Activated CD4-positive, CD25-positive, alpha-beta regulatory T cell (primary cell): Measurements from ENCODE around the gene PUDP.
"Not testable (repeated sequence)": the region's sequence is repeated elsewhere in the genome, so short reads cannot be mapped to it uniquely, and the experiment has no call there.

Experiments used
- DNase-seq, 4 experiments: peaks; one replicate each; lab custom pipeline; 2025; lab: John Stamatoyannopoulos, UW

Gene PUDP

GRCh38 chrX:7109049-7109531, 38.9 kb downstream of the PUDP start:
- no peak for DNase-seq

GRCh38 chrX:7108030-7108429, 39.9 kb downstream of the PUDP start:
- no peak for DNase-seq

- DNase-seq = no peak
Observed at GRCh38 chrX:7106649-7107048, 41.3 kb downstream of the PUDP start.

GRCh38 chrX:7102119-7102518, 45.8 kb downstream of the PUDP start:
- no peak for DNase-seq

GRCh38 chrX:7100022-7100421, 47.9 kb downstream of the PUDP start:
- no peak for DNase-seq

GRCh38 chrX:7095657-7096056, 52.3 kb downstream of the PUDP start:
- DNase-seq = not testable (repeated sequence)

GRCh38 chrX:7093305-7093704, 54.6 kb downstream of the PUDP start:
- no peak for DNase-seq

- no peak for DNase-seq
Observed at GRCh38 chrX:7092543-7092942, 55.4 kb downstream of the PUDP start.

GRCh38 chrX:7091923-7092322, 56.0 kb downstream of the PUDP start:
- no peak for DNase-seq

- DNase-seq = no peak
Observed at GRCh38 chrX:7090641-7091040, 57.3 kb downstream of the PUDP start.

GRCh38 chrX:7088968-7089615, 58.9 kb downstream of the PUDP start:
- no peak for DNase-seq

- no peak for DNase-seq
Observed at GRCh38 chrX:7086384-7086783, 61.6 kb downstream of the PUDP start.

- no peak for DNase-seq
Observed at GRCh38 chrX:7085879-7086278, 62.1 kb downstream of the PUDP start.

GRCh38 chrX:7084841-7085240, 63.1 kb downstream of the PUDP start:
- DNase-seq = no peak

- DNase-seq = no peak
Observed at GRCh38 chrX:7083468-7084396, 64.2 kb downstream of the PUDP start.

- DNase-seq = no peak
Observed at GRCh38 chrX:7083021-7083420, 64.9 kb downstream of the PUDP start.

GRCh38 chrX:7082556-7082955, 65.4 kb downstream of the PUDP start:
- no peak for DNase-seq

GRCh38 chrX:7077241-7078230, 70.4 kb downstream of the PUDP start:
- DNase-seq = no peak

- no peak for DNase-seq
Observed at GRCh38 chrX:7076245-7076661, 71.7 kb downstream of the PUDP start.

GRCh38 chrX:7074908-7075204, 73.1 kb downstream of the PUDP start:
- no peak for DNase-seq

GRCh38 chrX:7074148-7074907, 73.6 kb downstream of the PUDP start:
- no peak for DNase-seq
